ENCODE data around the gene HTR4. TPM values are rescaled to one million over a fixed set of nuclear protein-coding genes. Genes with fewer than 3 reads are reported as not detected.

Gene HTR4
- total RNA-seq, 1 experiment from 2014 or later, result not detected

DNA sequence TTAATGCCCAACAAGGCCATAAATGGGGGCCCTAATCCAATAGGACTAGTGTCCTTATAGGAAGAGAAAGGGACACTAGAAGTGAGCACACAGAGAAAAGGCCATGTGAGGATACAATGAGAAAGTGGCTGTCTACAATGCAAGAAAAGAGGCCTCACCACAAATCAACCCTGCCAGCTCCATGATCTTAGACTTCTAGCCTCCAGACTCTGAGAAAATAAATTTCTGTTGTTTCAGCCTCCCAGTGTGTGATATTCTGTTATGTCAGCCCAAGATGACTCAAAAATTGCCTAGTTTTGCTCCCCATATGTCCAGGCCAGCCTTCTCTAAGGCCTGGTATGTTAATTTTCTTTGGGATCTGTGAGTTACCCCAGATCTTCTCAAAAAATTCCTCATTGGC is 32.3 kb upstream of the HTR4 start:
- ChIA-PET POLR2A (no interaction called here), RAD21 (ENCODE audit: low non-redundant PET in 1 of 2, low total read pairs in 2 of 2, uncharacterized antibody in 2 of 2, unreplicated experiment in 2 of 2) (no interaction called here)
- intact Hi-C loops (cut with micrococcal nuclease), result loop anchor here (5.0 kb wide), 1 partner anchor 244 kb away; no protein-coding TSS in a partner anchor

GRCh38 chr5:148685520-148686134 is 31.3 kb upstream of the HTR4 start:
- ChIA-PET CTCF (interaction anchor here (0.7 kb wide), 1 partner anchor 22 kb away, joined by 3 read pairs; no protein-coding TSS in a partner anchor), POLR2A (no interaction called here), RAD21 (ENCODE audit: low non-redundant PET in 1 of 2, low total read pairs in 2 of 2, uncharacterized antibody in 2 of 2, unreplicated experiment in 2 of 2) (no interaction called here)
- Histone ChIP-seq H3K27me3 (ENCODE audit: insufficient read depth, low read length) (peaks cover 41% of the 10 kb centered on the region), H3K9ac (ENCODE audit: low read length) (no peak overlapping the region), H3K4me1 (ENCODE audit: control insufficient read depth in 1 of 2, insufficient read depth in 2 of 2, low read length in 2 of 2) (no peaks in the 10 kb centered on the region), H3K79me2 (ENCODE audit: insufficient read depth, low read length) (no peaks in the 10 kb centered on the region), H3K9me3 (ENCODE audit: control insufficient read depth in 1 of 2, insufficient read depth in 1 of 2, low read depth in 1 of 2, low read length in 2 of 2) (no peaks in the 10 kb centered on the region), H3K4me3 (replicated peaks in 1 of 2; ENCODE audit: low read depth in 1 of 2, low read length in 2 of 2) (no peak overlapping the region), H3K4me2 (ENCODE audit: low read length) (no peak overlapping the region), H4K20me1 (ENCODE audit: insufficient read depth) (no peaks in the 10 kb centered on the region), H2AFZ (ENCODE audit: low read depth, low read length, poor library complexity, severe bottlenecking) (no peak overlapping the region), H3K36me3 (ENCODE audit: control insufficient read depth in 1 of 2, insufficient read depth in 2 of 2, low read length in 2 of 2) (no peaks in the 10 kb centered on the region), H3K27ac (ENCODE audit: low read depth, low read length) (no peak overlapping the region), H3K9me2 (ENCODE audit: insufficient read depth) (no peaks in the 10 kb centered on the region)
- BruUV-seq (replicated peaks), result no TSS peak
- ATAC-seq (no peak), DNase-seq (ENCODE audit: low read depth, low spot score) (no peak)
- no peak for TF ChIP-seq EGR1 (IDR thresholded peaks at IDR 0.05; ENCODE audit: low read depth)
- intact Hi-C loops (cut with micrococcal nuclease), result loop anchor here (5.0 kb wide), 1 partner anchor 243 kb away; no protein-coding TSS in a partner anchor

More for the DNA sequence above, 32.3 kb upstream of the HTR4 start:
- Histone ChIP-seq H3K9ac (ENCODE audit: low read length) (no peak overlapping the region), H3K4me1 (ENCODE audit: control insufficient read depth in 1 of 2, insufficient read depth in 2 of 2, low read length in 2 of 2) (no peaks in the 10 kb centered on the region), H3K27me3 (ENCODE audit: insufficient read depth, low read length) (peaks cover 31% of the 10 kb centered on the region), H3K4me3 (replicated peaks in 1 of 2; ENCODE audit: low read depth in 1 of 2, low read length in 2 of 2) (no peak overlapping the region), H3K9me3 (ENCODE audit: control insufficient read depth in 1 of 2, insufficient read depth in 1 of 2, low read depth in 1 of 2, low read length in 2 of 2) (no peaks in the 10 kb centered on the region), H3K4me2 (ENCODE audit: low read length) (no peak overlapping the region), H2AFZ (ENCODE audit: low read depth, low read length, poor library complexity, severe bottlenecking) (no peak overlapping the region), H3K27ac (ENCODE audit: low read depth, low read length) (no peak overlapping the region), H3K36me3 (ENCODE audit: control insufficient read depth in 1 of 2, insufficient read depth in 2 of 2, low read length in 2 of 2) (no peaks in the 10 kb centered on the region), H3K9me2 (ENCODE audit: insufficient read depth) (no peaks in the 10 kb centered on the region), H4K20me1 (ENCODE audit: insufficient read depth) (no peaks in the 10 kb centered on the region), H3K79me2 (ENCODE audit: insufficient read depth, low read length) (no peaks in the 10 kb centered on the region)
- BruUV-seq (replicated peaks), result no TSS peak
- DNase-seq (ENCODE audit: low read depth, low spot score) (no peak), ATAC-seq (no peak)
- CTCF ChIA-PET, result interaction anchor here (1.1 to 2.4 kb wide), 4 partner anchors 11 to 243 kb away, joined by 3 to 9 read pairs (median 6); no protein-coding TSS in a partner anchor
- TF ChIP-seq ZFX (IDR thresholded peaks at IDR 0.05), result no peak
- TF ChIP-seq POLR2A (IDR thresholded peaks at IDR 0.05; ENCODE audit: borderline replicate concordance, extremely low read depth, insufficient read depth, insufficient read length), result no peak
